CD4-positive, alpha-beta memory T cell (primary cell): ENCODE measurements around the gene NUMB. TPM values are rescaled to one million over a fixed set of nuclear protein-coding genes. Genes with fewer than 3 reads are reported as not detected.

Source experiments
- CTCF ChIA-PET: fragments of 350-600 bp; sonication (Branson Sonifier 250); formaldehyde crosslinking; loops from one replicate; lab custom pipeline; 2021; ENCODE audit warnings: inconsistent platforms; ENCODE audit not compliant: partially characterized antibody; lab: Charles Lee
- POLR2A ChIA-PET: fragments of 350-600 bp; sonication (Branson Sonifier 250); formaldehyde crosslinking; loops from one replicate; lab custom pipeline; 2021; ENCODE audit not compliant: partially characterized antibody; lab: Charles Lee
- DNase-seq, 5 donors: peaks; one replicate each; pipeline versions ENCODE4 v3.0.0 to v3.0.0-alpha.2; 2020 to 2022; ENCODE audit warnings: mixed read lengths in 1 of 5
- H3K27ac ChIP-seq: one replicate; pipeline ENCODE4 v1.7.0; 2013; ENCODE audit warnings: low read depth, low read length
- H3K27me3 ChIP-seq: 2 replicates; pipeline ENCODE4 v1.7.0; 2013; ENCODE audit warnings: mild to moderate bottlenecking, low read length, moderate library complexity; ENCODE audit not compliant: insufficient read depth
- H3K36me3 ChIP-seq: 2 replicates; pipeline ENCODE4 v1.7.0; 2013; ENCODE audit warnings: mild to moderate bottlenecking, low read length, moderate library complexity; ENCODE audit not compliant: insufficient read depth
- H3K4me1 ChIP-seq: 2 replicates; pipeline ENCODE4 v1.7.0; 2013; ENCODE audit warnings: mild to moderate bottlenecking, low read length, moderate library complexity; ENCODE audit not compliant: insufficient read depth
- H3K4me3 ChIP-seq, 2 donors: one replicate each; pipeline ENCODE4 v1.7.0; 2013; ENCODE audit warnings: low read length in 2 of 2, mild to moderate bottlenecking in 1 of 2
- H3K9me3 ChIP-seq, 2 donors: one replicate each; pipeline ENCODE4 v1.7.0; 2013; ENCODE audit warnings: low read length in 2 of 2, control low read depth in 1 of 2; ENCODE audit not compliant: control insufficient read depth in 1 of 2
- H3K27ac Mint-ChIP-seq, 7 donors: one replicate each; pipeline ENCODE4 v1.8.0; 2020 to 2021; ENCODE audit warnings: mixed read lengths in 7 of 7, mild to moderate bottlenecking in 6 of 7, inconsistent platforms in 3 of 7, moderate library complexity in 3 of 7
- H3K27me3 Mint-ChIP-seq, 2 donors: one replicate each; pipeline ENCODE4 v1.8.0; 2020 to 2021; ENCODE audit warnings: mixed read lengths in 2 of 2
- H3K36me3 Mint-ChIP-seq, 2 donors: one replicate each; pipeline ENCODE4 v1.8.0; 2020 to 2021; ENCODE audit warnings: mixed read lengths in 2 of 2, inconsistent platforms in 1 of 2, mild to moderate bottlenecking in 1 of 2
- H3K4me1 Mint-ChIP-seq, 4 donors: one replicate each; pipeline ENCODE4 v1.8.0; 2020 to 2021; ENCODE audit warnings: mixed read lengths in 4 of 4, mild to moderate bottlenecking in 1 of 4
- H3K4me3 Mint-ChIP-seq, 8 donors: one replicate each; pipeline ENCODE4 v1.8.0; 2020 to 2021; ENCODE audit warnings: mixed read lengths in 8 of 8, mild to moderate bottlenecking in 7 of 8, moderate library complexity in 6 of 8, inconsistent platforms in 3 of 8
- H3K9me3 Mint-ChIP-seq, 8 donors: one replicate each; pipeline ENCODE4 v1.8.0; 2020 to 2021; ENCODE audit warnings: mixed read lengths in 8 of 8, mild to moderate bottlenecking in 5 of 8, inconsistent platforms in 3 of 8, moderate library complexity in 1 of 8
- intact Hi-C: fragments of 100-400 bp; cut with micrococcal nuclease; formaldehyde crosslinking; loops from one replicate; pipeline ENCODE4 v1.15.1; 2023
- polyA plus RNA-seq, 2 donors: library from polyadenylated mRNA; unstranded; fragments of 300-500 nt; fragmentation: Illumina TruSeq; gene quantifications; one replicate each; pipeline ENCODE4 v1.2.3, GENCODE V29; 2021
- total RNA-seq, 2 experiments: library from RNA; stranded (reverse); gene quantifications; one replicate each; pipeline ENCODE4 v1.2.3, GENCODE V29; 2021

The NUMB gene
- total and polyA plus RNA-seq, 4 experiments from 2014 or later, result 31.1 to 47.3 (median 45.7) TPM

- ChIA-PET POLR2A (no interaction called here), CTCF (no interaction called here)
- H3K27ac Mint-ChIP-seq, result peak overlapping the region in 1 of 7 donors; percentile 26
- DNase-seq, result no peak
- Histone ChIP-seq H3K9me3 (no peaks in the 10 kb centered on the region), H3K27ac (no peak overlapping the region), H3K36me3 (no peaks in the 10 kb centered on the region), H3K4me1 (peaks cover 7% of the 10 kb centered on the region), H3K4me3 (no peak overlapping the region), H3K27me3 (no peaks in the 10 kb centered on the region)
- H3K4me1 Mint-ChIP-seq, result peaks cover 6 to 19% (median 15%) of the 10 kb centered on the region in 4 donors
- peaks cover 7 to 13% of the 10 kb centered on the region in 2 donors for H3K27me3 Mint-ChIP-seq
- intact Hi-C loops, result no loop called here
- H3K9me3 Mint-ChIP-seq, result no peaks in the 10 kb centered on the region
- no peaks in the 10 kb centered on the region for H3K36me3 Mint-ChIP-seq
- H3K4me3 Mint-ChIP-seq, result no peak overlapping the region
These were observed 209.2 kb downstream of the NUMB start for GRCh38 chr14:73249108-73249507.

- no peaks in the 10 kb centered on the region for H3K27me3 ChIP-seq
- Mint-ChIP-seq H3K27me3 (peaks cover 13 to 18% of the 10 kb centered on the region in 2 donors), H3K27ac (peak overlapping the region in 1 of 7 donors; percentile 36), H3K4me3 (peak overlapping the region in 2 of 8 donors; percentile 7 to 13), H3K9me3 (no peaks in the 10 kb centered on the region), H3K4me1 (peaks cover 7 to 22% (median 20%) of the 10 kb centered on the region in 4 donors), H3K36me3 (no peaks in the 10 kb centered on the region)
- CTCF ChIA-PET, result no interaction called here
- POLR2A ChIA-PET, result no interaction called here
- intact Hi-C loops, result no loop called here
- no peak overlapping the region for H3K27ac ChIP-seq
- H3K9me3 ChIP-seq, result no peaks in the 10 kb centered on the region
- H3K4me3 ChIP-seq, result no peak overlapping the region
- no peaks in the 10 kb centered on the region for H3K36me3 ChIP-seq
- DNase-seq, result no peak
- peaks cover 7% of the 10 kb centered on the region for H3K4me1 ChIP-seq
These were observed 210.1 kb downstream of the NUMB start for GRCh38 chr14:73248108-73248868.

- Mint-ChIP-seq H3K9me3 (no peaks in the 10 kb centered on the region), H3K4me1 (peaks cover 13 to 31% (median 28%) of the 10 kb centered on the region in 4 donors), H3K4me3 (peak overlapping the region; percentile 55 to 82 (median 76)), H3K27ac (peak overlapping the region in 2 of 7 donors; percentile 10 to 62), H3K36me3 (no peaks in the 10 kb centered on the region), H3K27me3 (peaks cover 20 to 27% of the 10 kb centered on the region in 2 donors)
- CTCF ChIA-PET, result no interaction called here
- intact Hi-C loops, result no loop called here
- POLR2A ChIA-PET, result no interaction called here
- Histone ChIP-seq H3K27ac (no peak overlapping the region), H3K27me3 (no peaks in the 10 kb centered on the region), H3K4me3 (peak overlapping the region; percentile 6 to 34), H3K9me3 (no peaks in the 10 kb centered on the region), H3K4me1 (peaks cover 7% of the 10 kb centered on the region), H3K36me3 (no peaks in the 10 kb centered on the region)
- no peak for DNase-seq
These were observed 211.8 kb downstream of the NUMB start for GRCh38 chr14:73246387-73247150.

- Mint-ChIP-seq H3K9me3 (no peaks in the 10 kb centered on the region), H3K27me3 (peaks cover 23 to 32% of the 10 kb centered on the region in 2 donors)
- H3K27me3 ChIP-seq, result no peaks in the 10 kb centered on the region
These were observed 212.6 kb downstream of the NUMB start for GRCh38 chr14:73245480-73246325.

GRCh38 chr14:73244541-73245290 is 213.6 kb downstream of the NUMB start:
- no peak overlapping the region for H3K4me3 ChIP-seq
- H3K4me1 Mint-ChIP-seq, result peaks cover 15 to 31% (median 28%) of the 10 kb centered on the region in 4 donors
- H3K27ac Mint-ChIP-seq, result peak overlapping the region in 2 of 7 donors; percentile 57 to 77
- no peaks in the 10 kb centered on the region for H3K36me3 Mint-ChIP-seq
- no peaks in the 10 kb centered on the region for H3K9me3 ChIP-seq
- ChIA-PET CTCF (no interaction called here), POLR2A (interaction anchor here (0.8 kb wide), 1 partner anchor 9 kb away, joined by 4 read pairs; no protein-coding TSS in a partner anchor)
- intact Hi-C loops, result no loop called here
- no peaks in the 10 kb centered on the region for H3K36me3 ChIP-seq
- H3K9me3 Mint-ChIP-seq, result no peaks in the 10 kb centered on the region
- DNase-seq, result no peak
- H3K27ac ChIP-seq, result no peak overlapping the region
- H3K4me1 ChIP-seq, result peaks cover 7% of the 10 kb centered on the region
- peak overlapping the region; percentile 32 to 72 (median 58) for H3K4me3 Mint-ChIP-seq
- H3K27me3 Mint-ChIP-seq, result peaks cover 25 to 36% of the 10 kb centered on the region in 2 donors
- peaks cover 4% of the 10 kb centered on the region for H3K27me3 ChIP-seq

More at GRCh38 chr14:73245480-73246325, 212.6 kb downstream of the NUMB start:
- Mint-ChIP-seq H3K4me1 (peaks cover 13 to 31% (median 28%) of the 10 kb centered on the region in 4 donors), H3K36me3 (no peaks in the 10 kb centered on the region), H3K4me3 (peak overlapping the region; percentile 50 to 82 (median 74)), H3K27ac (no peak overlapping the region)
- POLR2A ChIA-PET, result interaction anchor here (0.6 to 0.8 kb wide), 2 partner anchors 10 to 245 kb away, joined by 3 to 4 read pairs; partner anchors contain the start of gene RIOX1
- peak overlapping the region; percentile 6 to 34 for H3K4me3 ChIP-seq
- peak in 4 of 5 donors; percentile 12 to 30 (median 25) for DNase-seq
- no peaks in the 10 kb centered on the region for H3K36me3 ChIP-seq
- CTCF ChIA-PET, result no interaction called here
- no peaks in the 10 kb centered on the region for H3K9me3 ChIP-seq
- intact Hi-C loops, result no loop called here
- H3K27ac ChIP-seq, result no peak overlapping the region
- H3K4me1 ChIP-seq, result peaks cover 7% of the 10 kb centered on the region

- POLR2A ChIA-PET, result no interaction called here
- H3K4me1 ChIP-seq, result peaks cover 7% of the 10 kb centered on the region
- H3K4me3 ChIP-seq, result no peak overlapping the region
- CTCF ChIA-PET, result interaction anchor here (1.0 kb wide), 1 partner anchor 11 kb away, joined by 4 read pairs; no protein-coding TSS in a partner anchor
- no peak overlapping the region for H3K27ac ChIP-seq
- H3K9me3 ChIP-seq, result no peaks in the 10 kb centered on the region
- peaks cover 9% of the 10 kb centered on the region for H3K27me3 ChIP-seq
- intact Hi-C loops, result no loop called here
- Mint-ChIP-seq H3K27ac (no peak overlapping the region), H3K4me3 (peak overlapping the region in 4 of 8 donors; percentile 9 to 55 (median 34)), H3K4me1 (peaks cover 17 to 34% (median 29%) of the 10 kb centered on the region in 4 donors), H3K27me3 (peaks cover 32 to 39% of the 10 kb centered on the region in 2 donors), H3K36me3 (no peaks in the 10 kb centered on the region), H3K9me3 (no peaks in the 10 kb centered on the region)
- DNase-seq, result no peak
- H3K36me3 ChIP-seq, result no peaks in the 10 kb centered on the region
These were observed 214.6 kb downstream of the NUMB start for GRCh38 chr14:73243748-73244147.
